Neuronal stem cell (in vitro differentiated cells): ENCODE results near the gene MLKL. TPM values are rescaled to one million over a fixed set of nuclear protein-coding genes. Genes with fewer than 3 reads are reported as not detected.

ENCODE experiments used
- DNase-seq: peaks from one replicate; pipeline ENCODE4 v3.0.0-alpha.2; 2013; ENCODE audit warnings: low spot score
- H2AFZ ChIP-seq: one replicate; pipeline ENCODE4 v1.6.1; 2013; ENCODE audit warnings: mild to moderate bottlenecking, low read length, inconsistent platforms
- H2AK5ac ChIP-seq: 2 replicates; pipeline ENCODE4 v1.6.1; 2013; ENCODE audit warnings: low read depth, mild to moderate bottlenecking, inconsistent platforms, low read length, moderate library complexity, mixed read lengths
- H2BK120ac ChIP-seq: 2 replicates; pipeline ENCODE4 v1.6.1; 2013; ENCODE audit warnings: low read depth, mild to moderate bottlenecking, inconsistent platforms, low read length, moderate library complexity, mixed read lengths
- H2BK12ac ChIP-seq: one replicate; pipeline ENCODE4 v1.6.1; 2013; ENCODE audit warnings: low read length, inconsistent platforms
- H2BK15ac ChIP-seq: 2 replicates; pipeline ENCODE4 v1.6.1; 2013; ENCODE audit warnings: mild to moderate bottlenecking, low read length, inconsistent platforms, mixed read lengths
- H2BK5ac ChIP-seq: one replicate; pipeline ENCODE4 v1.6.1; 2013; ENCODE audit warnings: inconsistent platforms, mild to moderate bottlenecking, low read length, moderate library complexity
- H3K14ac ChIP-seq: one replicate; pipeline ENCODE4 v1.6.1; 2013; ENCODE audit warnings: low read length, inconsistent platforms
- H3K18ac ChIP-seq: 2 replicates; pipeline ENCODE4 v1.6.1; 2013; ENCODE audit warnings: low read length, inconsistent platforms
- H3K23ac ChIP-seq: 2 replicates; pipeline ENCODE4 v1.6.1; 2013; ENCODE audit warnings: low read depth, mild to moderate bottlenecking, mixed read lengths, low read length, inconsistent platforms; ENCODE audit not compliant: poor library complexity
- H3K27ac ChIP-seq: replicated peaks from 3 replicates; pipeline ENCODE4 v1.5.1; 2013; ENCODE audit warnings: low read length, inconsistent platforms
- H3K27me3 ChIP-seq, 3 experiments: 2 replicates each; pipeline ENCODE4 v1.6.1; 2013; ENCODE audit warnings: low read length in 3 of 3, mild to moderate bottlenecking in 2 of 3, inconsistent platforms in 1 of 3, low read depth in 1 of 3, mixed read lengths in 1 of 3, moderate library complexity in 1 of 3; ENCODE audit not compliant: control insufficient read depth in 3 of 3, insufficient read depth in 3 of 3
- H3K36me3 ChIP-seq, 2 donors: replicated peaks in 1 of 2; 2 replicates each; pipeline ENCODE4 v1.6.1; 2013; ENCODE audit warnings: low read length in 2 of 2; ENCODE audit not compliant: control insufficient read depth in 2 of 2, insufficient read depth in 2 of 2
- H3K4ac ChIP-seq: 2 replicates; pipeline ENCODE4 v1.6.1; 2013; ENCODE audit warnings: inconsistent platforms, mild to moderate bottlenecking, low read length, moderate library complexity
- H3K4me1 ChIP-seq, 2 donors: 1 replicate in 1 of 2; 2 replicates in 1 of 2; pipeline ENCODE4 v1.6.1; 2013; ENCODE audit warnings: low read length in 2 of 2, low read depth in 1 of 2; ENCODE audit not compliant: control insufficient read depth in 2 of 2, insufficient read depth in 1 of 2
- H3K4me2 ChIP-seq: one replicate; pipeline ENCODE4 v1.6.1; 2013; ENCODE audit warnings: mild to moderate bottlenecking, low read length, inconsistent platforms; ENCODE audit not compliant: insufficient read depth, poor library complexity, severe bottlenecking
- H3K4me3 ChIP-seq, 2 donors: 2 replicates each; pipeline ENCODE4 v1.5.1; 2013; ENCODE audit warnings: low read length in 2 of 2, mild to moderate bottlenecking in 2 of 2, inconsistent platforms in 1 of 2, moderate library complexity in 1 of 2
- H3K79me1 ChIP-seq: one replicate; pipeline ENCODE4 v1.6.1; 2013; ENCODE audit warnings: low read depth, mild to moderate bottlenecking, inconsistent platforms, low read length, moderate library complexity
- H3K9ac ChIP-seq: one replicate; pipeline ENCODE4 v1.6.1; 2013; ENCODE audit warnings: mild to moderate bottlenecking, low read depth, low read length, inconsistent platforms; ENCODE audit not compliant: poor library complexity
- H3K9me3 ChIP-seq, 2 donors: replicated peaks in 1 of 2; 2 replicates each; pipeline versions ENCODE3 to v1.6.1; 2013; ENCODE audit warnings: low read length in 2 of 2, mild to moderate bottlenecking in 2 of 2, inconsistent platforms in 1 of 2, low read depth in 1 of 2, mixed read lengths in 1 of 2, moderate library complexity in 1 of 2; ENCODE audit not compliant: control insufficient read depth in 2 of 2, insufficient read depth in 1 of 2
- H4K8ac ChIP-seq: one replicate; pipeline ENCODE4 v1.6.1; 2013; ENCODE audit warnings: low read depth, mild to moderate bottlenecking, inconsistent platforms, low read length, moderate library complexity
- H4K91ac ChIP-seq: one replicate; pipeline ENCODE4 v1.6.1; 2013; ENCODE audit warnings: low read length, low read depth, mild to moderate bottlenecking, inconsistent platforms; ENCODE audit not compliant: poor library complexity
- WGBS, 2 donors: extraction: QIAGEN DNeasy Blood & Tissue Kit; methylation state at CpG; one replicate each; pipeline ENCODE4 v1.1.7; 2013; ENCODE audit warnings: missing lambda C conversion rate in 2 of 2, mixed read lengths in 1 of 2; ENCODE audit not compliant: insufficient read length in 2 of 2, insufficient replicate concordance in 1 of 2; ENCODE audit errors: extremely low coverage in 2 of 2; 5-methylcytosine and 5-hydroxymethylcytosine counted together
- polyA plus RNA-seq, 2 experiments: library from polyadenylated mRNA; stranded (reverse); fragments of 200-250 nt; gene quantifications; one replicate each; pipeline ENCODE4 v1.2.3, GENCODE V29; 2013

The MLKL gene
- polyA plus RNA-seq (2013, experiment 1 of 2): 0.10 TPM
- polyA plus RNA-seq (2013, experiment 2 of 2): 0.01 TPM

- Histone ChIP-seq H3K4me2 (peak within 1 kb of the TSS; percentile 31), H2BK12ac (no peak within 1 kb of the TSS), H3K18ac (peak within 1 kb of the TSS; percentile 38), H3K27me3 (peaks cover 0 to 24% (median 9%) of the 10 kb centered on the region in 3 experiments), H3K4me1 (no peaks in the 10 kb centered on the region), H4K91ac (no peak within 1 kb of the TSS), H2BK120ac (no peak within 1 kb of the TSS), H3K4me3 (peak within 1 kb of the TSS in 1 of 2 donors; percentile 27), H3K79me1 (no peaks in the 10 kb centered on the region), H2AK5ac (no peak within 1 kb of the TSS), H3K23ac (peak within 1 kb of the TSS; percentile 68), H3K14ac (no peak within 1 kb of the TSS), H3K9ac (no peak within 1 kb of the TSS), H2BK15ac (peak within 1 kb of the TSS; percentile 1), H4K8ac (no peak within 1 kb of the TSS), H3K4ac (no peak within 1 kb of the TSS), H2AFZ (peak within 1 kb of the TSS; percentile 85), H3K27ac (no peak within 1 kb of the TSS), H3K9me3 (no peaks in the 10 kb centered on the region), H2BK5ac (no peak within 1 kb of the TSS), H3K36me3 (no peaks in the 10 kb centered on the region)
- no CpG with 5 or more reads among the region's 35 CpGs for WGBS, 2 donors
- no peak for DNase-seq
Observed at GRCh38 chr16:74700438-74701225, at the start of gene MLKL. TSS of gene MLKL (minus strand) at chr16:74700862. CDS start at chr16:74695757, 5,105 bp downstream.

- Histone ChIP-seq H3K9ac (no peak overlapping the region), H3K9me3 (no peaks in the 10 kb centered on the region), H2BK15ac (peak overlapping the region; percentile 23), H4K91ac (no peak overlapping the region), H2AK5ac (peak overlapping the region; percentile 12), H2BK12ac (no peak overlapping the region), H2BK5ac (no peak overlapping the region), H3K4me1 (peaks cover 0 to 10% of the 10 kb centered on the region in 2 donors), H3K4me2 (no peak overlapping the region), H3K79me1 (no peaks in the 10 kb centered on the region), H3K4ac (no peak overlapping the region), H2BK120ac (no peak overlapping the region), H3K27me3 (peaks cover 0 to 9% (median 0%) of the 10 kb centered on the region in 3 experiments), H3K23ac (no peak overlapping the region), H2AFZ (peak overlapping the region; percentile 68), H3K36me3 (no peaks in the 10 kb centered on the region), H4K8ac (no peak overlapping the region), H3K27ac (no peak overlapping the region), H3K18ac (peak overlapping the region; percentile 21), H3K4me3 (no peak overlapping the region), H3K14ac (no peak overlapping the region)
- DNase-seq: no peak
- whole genome bisulfite sequencing, 2 donors: no CpG with 5 or more reads among the region's 20 CpGs
Observed at GRCh38 chr16:74749291-74750055, 48.8 kb upstream of the MLKL start.

DNA sequence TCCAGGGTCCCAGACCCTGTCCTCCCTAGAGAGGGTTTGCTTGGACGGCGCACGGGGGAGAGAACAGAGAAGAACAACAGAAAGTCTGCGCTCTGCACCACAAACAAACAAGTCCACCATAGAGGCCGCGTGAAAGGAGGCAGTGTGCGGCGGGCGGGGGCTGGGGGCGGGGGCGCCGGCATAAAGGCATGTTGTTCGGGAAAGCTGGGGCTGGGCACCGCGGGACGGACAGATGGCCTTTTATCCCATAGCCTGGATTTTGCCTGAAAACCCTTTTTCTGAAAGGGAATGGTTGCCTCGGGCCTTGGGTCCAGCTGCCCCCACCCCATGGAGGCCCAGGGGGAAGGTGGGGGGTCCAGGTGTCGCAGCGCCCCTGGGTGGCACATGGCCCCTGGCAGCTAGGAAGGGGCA is 48.0 kb upstream of the MLKL start:
- Histone ChIP-seq H3K79me1 (no peaks in the 10 kb centered on the region), H2AK5ac (peak overlapping the region; percentile 12), H3K9me3 (no peaks in the 10 kb centered on the region), H3K4me1 (peaks cover 1 to 13% of the 10 kb centered on the region in 2 donors), H3K14ac (no peak overlapping the region), H3K4me2 (no peak overlapping the region), H2BK120ac (no peak overlapping the region), H3K36me3 (no peaks in the 10 kb centered on the region), H3K9ac (no peak overlapping the region), H2BK5ac (no peak overlapping the region), H3K23ac (peak overlapping the region; percentile 32), H3K27ac (no peak overlapping the region), H4K8ac (no peak overlapping the region), H2AFZ (peak overlapping the region; percentile 45), H2BK12ac (no peak overlapping the region), H4K91ac (no peak overlapping the region), H3K18ac (peak overlapping the region; percentile 50), H3K4me3 (no peak overlapping the region), H3K4ac (no peak overlapping the region), H3K27me3 (peaks cover 0 to 13% (median 0%) of the 10 kb centered on the region in 3 experiments), H2BK15ac (peak overlapping the region; percentile 23)
- WGBS, 2 donors: no CpG with 5 or more reads among the region's 19 CpGs
- no peak for DNase-seq
